SK-MEL-5 (cell line): Measurements from ENCODE around the gene BSG. TPM values are rescaled to one million over a fixed set of nuclear protein-coding genes. Genes with fewer than 3 reads are reported as not detected.
"Not testable (repeated sequence)": the region's sequence is repeated elsewhere in the genome, so short reads cannot be mapped to it uniquely, and the experiment has no call there.

ENCODE experiments used
- DNase-seq: peaks from one replicate; pipeline ENCODE4 v3.0.0-alpha.2; 2016; ENCODE audit warnings: low read depth, low spot score
- in situ Hi-C: cut with HindIII; loops from 2 replicates; pipeline ENCODE4 v1.10.0; 2016; ENCODE audit warnings: low sequenced_read_pairs, high pct_unique_total_duplicates, low pct_unique_long_range_greater_than_20kb
- total RNA-seq: library from RNA; depleted of rRNA; stranded (reverse); fragments of >200 nt; shearing (Covaris generic); gene quantifications from 2 replicates; pipeline ENCODE4 v1.2.3, GENCODE V29; 2014; rRNA removed

Gene BSG
- total RNA-seq, 1 experiment from 2014 or later, result 399 TPM

DNA sequence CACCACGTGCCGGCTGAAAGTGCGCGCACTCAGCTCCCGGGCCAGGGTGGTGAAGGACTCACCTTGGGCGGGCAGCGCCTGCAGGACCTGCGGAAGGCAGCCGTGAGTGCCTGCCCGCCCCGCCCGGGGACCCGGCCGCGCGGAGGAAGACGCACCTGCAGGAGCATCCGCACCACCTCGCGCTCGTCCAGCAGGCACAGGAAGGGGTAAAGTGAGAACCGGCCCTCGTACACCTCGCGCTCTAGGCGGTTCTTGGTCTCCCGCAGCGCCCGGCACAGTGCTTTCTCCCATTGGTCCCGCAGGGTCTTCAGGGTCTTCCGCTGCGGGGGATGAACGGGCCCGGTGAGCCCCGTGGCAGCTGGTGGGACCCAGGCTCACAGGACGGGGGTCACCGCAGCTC lies 50.3 kb downstream of the BSG start:
- DNase-seq, result no peak
- in situ Hi-C loops, result no loop called here

DNA sequence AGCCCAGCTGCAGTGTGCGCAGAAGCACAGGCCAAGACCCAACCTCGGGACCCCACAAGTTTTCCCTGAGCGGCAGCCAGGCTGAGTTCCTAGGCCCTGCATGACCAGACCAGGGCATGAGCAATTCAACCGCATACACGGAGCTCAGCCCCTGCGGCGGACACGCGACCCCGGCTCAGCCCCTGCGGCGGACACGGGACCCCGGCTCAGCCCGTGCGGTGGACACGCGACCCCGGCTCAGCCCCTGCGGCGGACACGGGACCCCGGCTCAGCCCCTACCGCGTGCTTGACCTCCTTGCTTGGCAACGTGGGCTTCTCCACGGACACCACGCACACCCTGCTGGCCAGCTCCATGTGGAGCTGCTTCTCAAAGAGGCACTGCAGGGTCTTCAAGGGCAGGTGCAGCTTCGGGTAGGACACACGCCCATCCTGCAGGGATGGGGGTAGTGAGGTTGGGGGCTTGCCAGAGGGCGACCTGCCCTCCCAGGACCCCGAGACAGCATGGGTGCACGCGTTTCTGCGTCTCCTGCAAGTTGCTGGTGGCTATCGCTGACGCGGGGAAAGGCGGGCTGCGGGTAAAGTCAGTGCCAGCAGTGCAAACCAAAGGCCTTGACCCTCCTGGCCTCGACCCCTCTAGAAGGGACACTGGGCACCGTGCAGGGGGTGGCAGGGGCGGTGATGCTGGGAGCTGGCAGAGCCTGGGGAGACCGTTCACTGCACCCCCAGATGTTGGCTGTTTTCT lies 51.0 kb downstream of the BSG start:
- in situ Hi-C loops, result no loop called here
- DNase-seq, result no peak

DNA sequence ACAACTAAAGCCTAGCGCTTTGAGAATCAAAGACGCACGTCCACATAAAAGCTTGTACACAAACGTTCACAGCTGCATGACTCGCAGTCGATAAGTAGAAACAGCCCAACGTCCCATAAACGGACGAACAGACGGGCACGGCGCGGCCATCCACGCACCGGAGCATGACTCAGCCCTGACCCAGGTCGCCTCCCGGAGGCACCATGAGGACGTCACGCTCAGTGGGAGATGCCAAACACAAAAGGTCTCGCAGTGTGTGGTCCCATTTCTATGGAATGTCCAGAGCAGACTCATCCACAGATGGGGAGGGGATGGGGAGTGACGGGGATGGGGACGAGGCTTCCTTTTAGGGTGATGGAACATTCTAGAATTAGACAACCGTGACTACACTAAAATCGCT lies 51.6 kb downstream of the BSG start:
- DNase-seq, result no peak
- in situ Hi-C loops, result no loop called here

DNA sequence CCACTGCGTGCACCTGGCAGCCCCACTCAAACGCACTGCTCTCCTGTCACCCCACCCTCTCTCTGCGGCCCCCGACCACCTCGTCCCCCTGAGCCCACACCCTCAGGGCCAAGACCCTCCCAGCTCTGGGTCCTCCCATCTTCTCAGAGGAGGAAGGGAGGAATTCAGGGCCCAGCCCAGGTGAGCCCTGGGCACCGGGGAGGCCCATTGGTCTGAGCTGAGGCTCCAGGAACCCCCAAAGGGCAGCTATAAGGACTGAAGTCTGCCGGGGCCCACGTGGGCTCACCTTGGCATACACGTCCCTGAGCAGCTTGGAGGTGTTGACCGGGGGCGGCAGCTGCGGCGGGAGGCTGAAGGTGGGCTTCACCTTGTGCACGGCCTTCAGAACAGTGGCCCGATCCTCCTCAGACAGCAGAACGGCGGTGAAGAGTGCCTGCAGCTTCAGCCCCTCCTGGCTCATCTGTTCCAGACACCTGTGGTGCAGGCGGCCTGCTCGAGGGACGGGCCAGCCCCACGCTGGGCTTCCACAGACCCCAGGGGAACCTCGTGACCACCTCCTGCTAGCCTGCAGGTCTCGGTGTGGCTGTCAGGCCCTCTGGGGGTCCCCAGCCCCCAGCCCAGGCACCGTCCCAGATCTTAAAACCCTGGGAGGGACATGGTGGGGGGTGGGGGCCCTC lies 52.2 kb downstream of the BSG start:
- DNase-seq, result no peak
- in situ Hi-C loops, result no loop called here

DNA sequence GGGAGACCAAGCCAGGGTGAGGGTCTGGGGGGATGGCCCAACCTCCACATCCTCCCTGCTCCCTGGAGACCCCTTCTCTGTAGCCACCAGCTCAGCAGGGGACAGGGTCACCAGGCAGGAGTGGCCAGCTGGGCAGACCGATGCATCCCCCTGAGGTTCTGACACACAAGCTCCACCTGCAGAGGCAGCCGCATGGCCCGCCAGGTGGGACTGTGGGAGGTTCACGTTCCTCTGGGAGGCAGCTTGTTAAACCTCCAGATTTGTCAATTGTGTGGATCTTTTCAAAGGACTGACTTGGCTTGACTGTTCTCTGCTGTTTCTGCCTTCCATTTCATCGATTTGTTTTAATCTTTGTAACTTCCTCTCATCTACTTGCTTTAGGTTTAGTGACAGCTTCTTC lies 52.9 kb downstream of the BSG start:
- no peak for DNase-seq
- in situ Hi-C loops, result no loop called here

GRCh38 chr19:626566-626965 lies 54.2 kb downstream of the BSG start:
- in situ Hi-C loops, DNase-seq: not testable (repeated sequence)

GRCh38 chr19:628168-628567 lies 55.8 kb downstream of the BSG start:
- no peak for DNase-seq
- in situ Hi-C loops, result no loop called here

DNA sequence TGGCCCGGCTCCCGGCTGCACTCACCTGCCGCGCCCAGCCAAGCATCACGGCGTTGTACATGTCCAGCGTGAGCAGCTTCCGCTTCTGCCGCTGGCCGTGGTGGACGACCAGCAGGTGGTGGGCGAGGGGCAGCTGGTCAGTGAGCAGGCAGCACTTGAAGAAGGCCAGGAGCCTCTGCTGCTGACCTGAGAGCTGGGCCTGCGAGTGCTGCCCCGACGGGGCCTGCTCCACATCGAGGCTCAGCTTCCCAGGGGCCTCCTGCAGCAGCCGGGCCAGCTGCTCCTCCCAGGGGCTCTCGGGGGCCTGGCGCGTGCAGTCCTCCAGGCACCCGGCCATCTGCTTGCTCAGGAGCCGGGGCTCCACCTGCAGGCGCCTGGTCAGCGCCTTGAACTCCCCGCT lies 57.1 kb downstream of the BSG start:
- in situ Hi-C loops, DNase-seq: not testable (repeated sequence)

DNA sequence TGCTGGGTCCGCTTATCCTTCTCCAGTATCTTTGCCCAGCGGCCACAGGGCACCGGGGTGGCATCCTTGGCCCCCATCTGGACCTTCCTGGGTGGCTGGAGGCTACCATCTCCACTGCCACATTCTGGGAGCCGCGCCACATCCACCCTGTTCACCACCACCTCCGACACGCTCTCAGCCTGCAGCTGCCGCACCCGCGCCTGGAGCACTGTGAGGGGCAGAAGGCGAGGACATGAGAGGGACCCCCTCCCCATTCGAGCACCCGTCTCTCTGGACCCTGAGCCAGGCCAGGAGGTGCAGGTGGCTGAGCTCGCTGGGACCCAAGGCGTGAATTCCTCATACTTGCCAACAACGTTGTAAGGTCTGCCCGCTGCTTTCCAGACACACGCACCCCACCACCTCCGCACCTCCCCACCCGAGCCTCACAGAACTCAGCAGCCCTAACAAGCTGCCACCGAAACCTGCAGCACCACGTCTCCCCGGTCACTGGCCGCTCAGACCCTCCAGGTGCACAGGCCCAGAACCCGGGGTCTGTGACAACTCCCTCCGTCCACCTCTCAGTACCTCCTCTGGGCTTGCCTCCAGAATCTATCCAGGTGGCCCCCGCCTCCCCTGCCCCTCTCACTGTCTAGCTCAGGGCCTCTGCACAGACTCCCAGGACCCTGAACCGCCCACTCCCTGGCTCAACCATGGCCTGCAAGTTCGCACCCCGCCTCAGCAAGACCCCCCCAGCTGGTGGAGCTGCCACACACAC lies 57.7 kb downstream of the BSG start:
- in situ Hi-C loops, result no loop called here
- DNase-seq, result no peak

DNA sequence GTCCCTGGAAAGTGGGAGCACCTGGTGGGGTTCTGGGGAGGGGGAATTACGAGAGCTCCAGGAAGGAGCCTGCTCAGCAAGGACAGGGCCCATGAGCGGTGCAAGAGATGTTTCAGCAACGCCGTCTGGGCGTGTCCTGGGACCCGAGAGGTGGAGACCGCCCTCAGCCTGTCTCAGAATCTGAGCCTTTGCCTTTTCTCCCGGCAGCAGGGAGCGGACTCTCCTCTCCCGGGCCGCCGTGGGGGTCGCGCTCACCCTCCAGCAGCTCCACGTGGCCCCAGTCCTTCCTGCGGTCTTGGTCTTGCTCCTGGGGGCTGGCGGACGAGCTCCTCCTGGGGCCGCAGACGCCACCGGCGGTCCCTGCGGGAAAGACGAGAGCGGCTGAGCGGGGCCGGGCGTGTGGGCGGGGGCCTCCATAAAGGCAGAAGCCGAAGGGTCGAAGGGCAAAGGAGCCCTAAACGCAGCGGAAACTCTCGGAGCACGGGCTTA lies 60.2 kb downstream of the BSG start:
- in situ Hi-C loops, result no loop called here
- peak; percentile 39 for DNase-seq

Other genes with a start within 250 kb of the BSG start
- gene MIER2, start 227.8 kb upstream of the BSG start, total RNA-seq, result 8.2 and 8.4 TPM in 2 replicates
- 0.80 and 1.1 TPM in 2 replicates for gene C2CD4C, start 163.4 kb upstream of the BSG start, total RNA-seq
- gene SHC2, start 111.6 kb upstream of the BSG start, total RNA-seq, result 6.7 and 7.0 TPM in 2 replicates
- gene MADCAM1, start 76.1 kb upstream of the BSG start, total RNA-seq, result not detected in 2 replicates
- gene TPGS1, start 65.1 kb upstream of the BSG start, total RNA-seq, result 19.5 and 26.4 TPM in 2 replicates
- gene CDC34, start 40.8 kb upstream of the BSG start, total RNA-seq, result 51.0 and 52.7 TPM in 2 replicates
- gene GZMM, start 28.5 kb upstream of the BSG start, total RNA-seq, result 0.21 and 1.1 TPM in 2 replicates
- gene HCN2, start 17.3 kb downstream of the BSG start, total RNA-seq, result 1.1 and 1.2 TPM in 2 replicates
- 29.0 and 37.3 TPM in 2 replicates for gene POLRMT, start 60.9 kb downstream of the BSG start, total RNA-seq
- 0.24 TPM in 1 of 2 replicates, not detected in the other for gene FGF22, start 67.3 kb downstream of the BSG start, total RNA-seq
- 29.6 and 30.0 TPM in 2 replicates for gene RNF126, start 90.6 kb downstream of the BSG start, total RNA-seq
- 6.4 and 7.8 TPM in 2 replicates for gene FSTL3, start 103.8 kb downstream of the BSG start, total RNA-seq
- not detected in 2 replicates for gene PRSS57, start 122.9 kb downstream of the BSG start, total RNA-seq
- gene PALM, start 136.3 kb downstream of the BSG start, total RNA-seq, result 4.0 and 4.3 TPM in 2 replicates
- not detected in 2 replicates for gene MISP, start 178.5 kb downstream of the BSG start, total RNA-seq
- gene PTBP1, start 224.9 kb downstream of the BSG start, total RNA-seq, result 124 and 140 TPM in 2 replicates
- 1.4 and 1.8 TPM in 2 replicates for gene PLPPR3, start 249.4 kb downstream of the BSG start, total RNA-seq